Adrenal gland (tissue), 12 donors: ENCODE results near the gene SHROOM2. TPM values are rescaled to one million over a fixed set of nuclear protein-coding genes. Genes with fewer than 3 reads are reported as not detected.

Experiments used
- DNase-seq, 7 donors: peaks; one replicate each; pipeline ENCODE4 v3.0.0-alpha.2; 2019 to 2020
- H3K27ac ChIP-seq, 5 donors: fragments of 200-600 bp; sonication (generic) in 4 of 5; 1 replicate in 3 of 5; 2 replicates in 2 of 5; pipeline versions ENCODE4 v1.5.1 to v1.8.0; 2016 to 2020; ENCODE audit warnings: mild to moderate bottlenecking in 1 of 5
- H3K27me3 ChIP-seq: fragments of 200-600 bp; 2 replicates; pipeline ENCODE4 v1.8.0; 2021
- H3K36me3 ChIP-seq, 2 donors: fragments of 200-600 bp; replicated peaks in 1 of 2; 1 replicate in 1 of 2; 2 replicates in 1 of 2; pipeline versions ENCODE4 v1.5.1 to v1.8.0; 2018 to 2022
- H3K4me1 ChIP-seq, 2 donors: fragments of 200-600 bp; replicated peaks in 1 of 2; 1 replicate in 1 of 2; 2 replicates in 1 of 2; pipeline versions ENCODE4 v1.5.1 to v1.8.0; 2018 to 2021
- H3K4me3 ChIP-seq, 4 donors: fragments of 200-600 bp; sonication (generic) in 3 of 4; one replicate each; pipeline ENCODE4 v1.5.1; 2016 to 2018
- H3K9me3 ChIP-seq, 3 donors: fragments of 200-600 bp; sonication (generic) in 1 of 3; replicated peaks in 1 of 3; 1 replicate in 2 of 3; 2 replicates in 1 of 3; pipeline versions ENCODE4 v1.5.1 to v1.8.0; 2016 to 2021
- POLR2A ChIP-seq, 2 donors: fragments of 450-650 bp; IDR thresholded peaks; one replicate each; pipeline ENCODE4 v1.6.1; 2017; ENCODE audit warnings: antibody characterized with exemption in 2 of 2, mild to moderate bottlenecking in 2 of 2, moderate library complexity in 1 of 2
- WGBS, 4 donors: extraction: QIAGEN DNeasy Blood & Tissue Kit in 2 of 4; methylation state at CpG; one replicate each; pipeline versions ENCODE4 v1.1.5 to v1.1.7; 2013 to 2017; 5-methylcytosine and 5-hydroxymethylcytosine counted together
- intact Hi-C, 2 donors: fragments of 100-400 bp; cut with DNase I; formaldehyde crosslinking; loops; one replicate each; pipeline versions ENCODE4 v1.14.1 to v1.15.0; 2022 to 2023
- polyA plus RNA-seq, 3 donors: library from polyadenylated mRNA; stranded (reverse); fragments of 200-250 nt in 2 of 3; fragments of 350-450 nt in 1 of 3; fragmentation: Illumina TruSeq in 1 of 3; extraction: RNeasy Lipid Tissue Mini Kit (QIAGEN cat#74804) in 1 of 3; gene quantifications; one replicate each; pipeline ENCODE4 v1.2.3, GENCODE V29; 2013 to 2014
- total RNA-seq, 9 donors: library from RNA; depleted of rRNA in 4 of 9; stranded (reverse); fragments of >200 nt in 4 of 9; fragments of 120-200 nt in 1 of 9; fragmentation: NEBNext Ultra II Directional in 1 of 9; extraction: Animal tissue kit (Norgen Biotek cat#: 25700) in 1 of 9; gene quantifications; one replicate each; pipeline versions ENCODE4 v1.1.0 to v1.2.4, GENCODE V29; 2013 to 2023
- TF ChIP-seq, protein P1 (sequence below), 6 experiments: fragments of 450-650 bp in 4 of 6; fragments of 200-600 bp in 2 of 6; sonication (generic) in 1 of 6; IDR thresholded peaks; 1 replicate in 5 of 6; 2 replicates in 1 of 6; pipeline versions ENCODE4 v1.5.1 to v1.8.0; 2016 to 2021; ENCODE audit warnings: antibody characterized with exemption in 6 of 6, mild to moderate bottlenecking in 2 of 6, moderate library complexity in 1 of 6
- donor health status: healthy with polysubstance abuse.
- donor health status: Bipolar disorder and iron deficiency.
- donor health status: DM: yes; HTN: yes; CAD: no.
- donor health status: DM: no; HTN: no; CAD: no.
- donor health status: DM: no; HTN: no; CAD: no.
- donor health status: DM: yes; HTN: yes; CAD: no.

SHROOM2 gene
- total and polyA plus RNA-seq, 12 donors, result 1.7 to 7.2 (median 4.0) TPM

DNA sequence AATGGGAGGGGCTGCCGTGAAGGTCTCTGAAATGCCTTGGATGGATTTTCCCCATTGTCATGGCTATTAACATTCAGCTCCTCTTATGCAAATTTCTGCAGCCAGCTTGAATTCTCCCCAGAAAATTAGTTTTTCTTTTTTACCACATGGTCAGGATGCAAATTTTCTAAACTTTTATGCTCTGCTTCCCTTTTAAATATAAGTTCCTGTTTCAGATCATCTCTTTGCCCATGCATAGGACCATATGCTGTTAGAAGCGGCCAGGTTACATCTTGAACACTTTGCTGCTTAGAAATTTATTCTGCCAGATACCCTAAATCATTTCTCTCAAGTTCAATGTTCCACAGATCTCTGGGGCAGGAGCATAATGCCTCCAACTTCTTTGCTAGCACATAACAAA lies 167.2 kb downstream of the SHROOM2 start:
- intact Hi-C loops, result no loop called here
- H3K4me3 ChIP-seq, result no peak overlapping the region
- TF ChIP-seq, protein P1, sequence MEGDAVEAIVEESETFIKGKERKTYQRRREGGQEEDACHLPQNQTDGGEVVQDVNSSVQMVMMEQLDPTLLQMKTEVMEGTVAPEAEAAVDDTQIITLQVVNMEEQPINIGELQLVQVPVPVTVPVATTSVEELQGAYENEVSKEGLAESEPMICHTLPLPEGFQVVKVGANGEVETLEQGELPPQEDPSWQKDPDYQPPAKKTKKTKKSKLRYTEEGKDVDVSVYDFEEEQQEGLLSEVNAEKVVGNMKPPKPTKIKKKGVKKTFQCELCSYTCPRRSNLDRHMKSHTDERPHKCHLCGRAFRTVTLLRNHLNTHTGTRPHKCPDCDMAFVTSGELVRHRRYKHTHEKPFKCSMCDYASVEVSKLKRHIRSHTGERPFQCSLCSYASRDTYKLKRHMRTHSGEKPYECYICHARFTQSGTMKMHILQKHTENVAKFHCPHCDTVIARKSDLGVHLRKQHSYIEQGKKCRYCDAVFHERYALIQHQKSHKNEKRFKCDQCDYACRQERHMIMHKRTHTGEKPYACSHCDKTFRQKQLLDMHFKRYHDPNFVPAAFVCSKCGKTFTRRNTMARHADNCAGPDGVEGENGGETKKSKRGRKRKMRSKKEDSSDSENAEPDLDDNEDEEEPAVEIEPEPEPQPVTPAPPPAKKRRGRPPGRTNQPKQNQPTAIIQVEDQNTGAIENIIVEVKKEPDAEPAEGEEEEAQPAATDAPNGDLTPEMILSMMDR (IDR thresholded peaks at IDR 0.05), result no peak
- TF ChIP-seq POLR2A (IDR thresholded peaks at IDR 0.05), result no peak
- no peak for DNase-seq
- H3K27ac ChIP-seq, result no peak overlapping the region
- no peaks in the 10 kb centered on the region for H3K27me3 ChIP-seq
- 87 to 95% (median 88%) methylated on average over 2 of the region's 2 CpGs for WGBS, 4 donors
- no peaks in the 10 kb centered on the region for H3K4me1 ChIP-seq
- H3K9me3 ChIP-seq, result no peaks in the 10 kb centered on the region
- H3K36me3 ChIP-seq, result no peaks in the 10 kb centered on the region

DNA sequence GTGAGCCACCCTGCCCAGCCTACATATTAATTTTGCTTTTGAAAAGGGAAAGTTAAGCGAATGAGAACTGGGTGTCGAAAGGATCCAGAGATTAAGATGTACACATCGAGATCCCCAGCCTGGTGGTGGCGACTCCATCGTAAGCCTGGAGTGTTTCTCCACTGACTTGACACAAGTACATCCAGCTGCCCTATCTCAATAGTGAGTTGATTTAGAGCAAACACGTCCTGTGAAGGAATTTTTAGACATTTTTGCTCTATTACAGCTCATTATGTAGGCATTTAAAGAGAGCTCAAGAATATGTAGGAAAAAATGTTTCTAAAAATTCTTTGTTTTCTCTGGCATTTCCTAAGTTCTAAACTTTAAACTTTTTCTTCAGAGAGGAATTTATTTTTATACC lies 169.3 kb downstream of the SHROOM2 start:
- WGBS, 4 donors, result 67 to 87% (median 79%) methylated on average over 6 of the region's 6 CpGs
- Histone ChIP-seq H3K27me3 (no peaks in the 10 kb centered on the region), H3K27ac (no peak overlapping the region), H3K36me3 (no peaks in the 10 kb centered on the region), H3K9me3 (no peaks in the 10 kb centered on the region), H3K4me1 (no peaks in the 10 kb centered on the region), H3K4me3 (no peak overlapping the region)
- intact Hi-C loops, result no loop called here
- no peak for TF ChIP-seq POLR2A (IDR thresholded peaks at IDR 0.05)
- TF ChIP-seq, protein P1 (IDR thresholded peaks at IDR 0.05), result no peak
- no peak for DNase-seq

DNA sequence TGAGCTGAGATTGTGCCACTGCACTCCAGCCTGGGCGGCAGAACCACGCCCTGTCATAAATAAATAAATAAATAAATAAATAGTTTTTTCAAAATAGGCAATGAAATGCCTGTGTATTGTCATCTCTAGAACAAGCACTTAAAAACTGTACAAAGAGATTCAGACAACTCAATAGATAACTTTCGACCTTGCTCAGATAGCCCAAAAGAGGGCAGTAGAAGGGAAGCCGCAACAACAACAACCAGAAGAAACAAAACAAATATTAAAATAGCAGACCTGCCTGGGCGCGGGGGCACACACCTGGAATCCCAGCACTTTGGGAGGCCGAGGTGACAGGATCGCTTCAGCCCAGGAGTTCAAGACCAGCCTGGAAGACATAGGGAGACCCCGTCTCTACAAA lies 171.5 kb downstream of the SHROOM2 start:
- H3K27me3 ChIP-seq, result peaks cover 2% of the 10 kb centered on the region
- H3K9me3 ChIP-seq, result no peaks in the 10 kb centered on the region
- no peak overlapping the region for H3K27ac ChIP-seq
- TF ChIP-seq, protein P1 (IDR thresholded peaks at IDR 0.05), result no peak
- no peak for TF ChIP-seq POLR2A (IDR thresholded peaks at IDR 0.05)
- 77 to 84% (median 82%) methylated on average over 9 of the region's 9 CpGs for WGBS, 4 donors
- H3K4me1 ChIP-seq, result no peaks in the 10 kb centered on the region
- H3K36me3 ChIP-seq, result no peaks in the 10 kb centered on the region
- intact Hi-C loops, result no loop called here
- DNase-seq, result no peak
- H3K4me3 ChIP-seq, result no peak overlapping the region

DNA sequence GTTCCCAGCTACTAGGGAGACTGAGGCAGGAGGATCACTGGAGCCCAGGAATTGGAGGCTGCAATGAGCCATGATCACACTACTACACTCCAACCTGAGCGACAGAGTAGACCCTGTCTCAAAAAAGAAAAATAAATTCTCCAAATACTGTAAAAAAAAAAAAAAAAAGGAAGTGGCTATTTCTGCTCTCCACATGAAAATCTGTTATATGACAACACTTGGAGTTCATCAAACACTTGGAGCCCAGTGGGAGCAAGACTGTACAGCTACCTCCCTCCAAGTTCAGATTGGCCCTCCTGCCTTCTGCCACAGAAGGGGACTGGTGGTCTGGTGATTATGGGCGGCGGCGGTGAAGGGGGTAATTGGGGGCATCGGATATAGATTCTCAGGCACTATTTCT lies 172.0 kb downstream of the SHROOM2 start:
- H3K4me1 ChIP-seq, result no peaks in the 10 kb centered on the region
- no peaks in the 10 kb centered on the region for H3K9me3 ChIP-seq
- TF ChIP-seq, protein P1 (IDR thresholded peaks at IDR 0.05), result no peak
- no peak for TF ChIP-seq POLR2A (IDR thresholded peaks at IDR 0.05)
- peaks cover 4% of the 10 kb centered on the region for H3K27me3 ChIP-seq
- H3K4me3 ChIP-seq, result no peak overlapping the region
- WGBS, 4 donors, result 84 to 94% (median 92%) methylated on average over 2 to 5 of the region's 5 CpGs
- no peak overlapping the region for H3K27ac ChIP-seq
- no peak for DNase-seq
- intact Hi-C loops, result no loop called here
- no peaks in the 10 kb centered on the region for H3K36me3 ChIP-seq
